K562 (cell line): ENCODE results near the gene IFNGR1. TPM values are rescaled to one million over a fixed set of nuclear protein-coding genes. Genes with fewer than 3 reads are reported as not detected.

Source experiments
- ARID4B ChIP-seq: sonication (generic); formaldehyde crosslinking; IDR thresholded peaks from 2 replicates; pipeline ENCODE4 v1.8.0; 2022; ENCODE audit warnings: mild to moderate bottlenecking, missing genetic modification reagents
- CREBBP ChIP-seq: IDR thresholded peaks from one replicate; pipeline ENCODE4 v1.6.1; 2012; ENCODE audit warnings: low read depth, mild to moderate bottlenecking, control low read depth, inconsistent platforms, low read length
- DIDO1 ChIP-seq: fragments of 450-650 bp; IDR thresholded peaks from 2 replicates; pipeline ENCODE4 v1.6.1; 2016; ENCODE audit warnings: low read depth, missing biosample characterization, missing genetic modification characterization
- FIP1L1 ChIP-seq: fragments of 200-400 bp; formaldehyde crosslinking; IDR thresholded peaks from 2 replicates; pipeline ENCODE4 v1.6.1; 2018; ENCODE audit warnings: mild to moderate bottlenecking, low read depth, low read length; ENCODE audit not compliant: poor library complexity, severe bottlenecking
- HCFC1 ChIP-seq: IDR thresholded peaks from 2 replicates; pipeline ENCODE4 v1.6.1; 2012; ENCODE audit warnings: low read depth, low read length, improper control_type of control experiment
- MAZ ChIP-seq, 2 experiments: fragments of 450-650 bp in 1 of 2; sonication (generic) in 1 of 2; formaldehyde crosslinking; IDR thresholded peaks in 1 of 2; conservative IDR thresholded peaks in 1 of 2; 2 replicates each; pipeline versions ENCODE4 v1.4.0 to v1.5.0; 2020; ENCODE audit warnings: mild to moderate bottlenecking in 1 of 2, missing genetic modification reagents in 1 of 2
- NFE2 ChIP-seq: IDR thresholded peaks from 2 replicates; pipeline ENCODE4 v1.6.1; 2014; ENCODE audit warnings: antibody characterized with exemption, low read depth
- NR3C1 ChIP-seq: sonication (generic); formaldehyde crosslinking; IDR thresholded peaks from 2 replicates; pipeline ENCODE4 v1.8.1; 2022; ENCODE audit warnings: missing genetic modification reagents
- PRDM10 ChIP-seq: fragments of 450-650 bp; IDR thresholded peaks from 2 replicates; pipeline ENCODE4 v1.6.1; 2018; ENCODE audit not compliant: partially characterized antibody
- SMARCA4 ChIP-seq: fragments of 450-650 bp; IDR thresholded peaks from 2 replicates; pipeline ENCODE4 v1.6.1; 2016
- SPI1 ChIP-seq: IDR thresholded peaks from 2 replicates; pipeline ENCODE4 v1.6.1; 2011; ENCODE audit warnings: low read depth, low read length, control low read depth, borderline replicate concordance
- SREBF1 ChIP-seq: fragments of 150-350 bp; IDR thresholded peaks from 2 replicates; pipeline ENCODE4 v1.6.1; 2014; ENCODE audit warnings: antibody characterized with exemption, low read depth, low read length, borderline replicate concordance
- TBP ChIP-seq: optimal IDR thresholded peaks from 2 replicates; pipeline ENCODE3; 2011; ENCODE audit warnings: low read depth, low read length, improper control_type of control experiment
- TFE3 ChIP-seq: fragments of 450-650 bp; formaldehyde crosslinking; IDR thresholded peaks from 2 replicates; pipeline ENCODE4 v1.4.0; 2020; ENCODE audit warnings: mild to moderate bottlenecking, mixed read lengths
- ZNF12 ChIP-seq: sonication (generic); formaldehyde crosslinking; IDR thresholded peaks from 2 replicates; pipeline ENCODE4 v1.4.0; 2020; ENCODE audit warnings: mild to moderate bottlenecking, missing genetic modification reagents
- ZNF239 ChIP-seq: fragments of 250-450 bp; sonication (Bioruptor Pico); IDR thresholded peaks from 2 replicates; pipeline ENCODE4 v1.4.0; 2020; ENCODE audit warnings: mild to moderate bottlenecking
- polyA plus RNA-seq, 8 experiments: library from polyadenylated mRNA; depleted of rRNA in 4 of 8; stranded (reverse) in 5 of 8; unstranded in 3 of 8; fragments of >200 nt; fragmentation: Nextera tagmentation in 2 of 8; fragmentation: Illumina TruSeq in 1 of 8; extraction: Ambion mirVana in 2 of 8; extraction: Trizol in 1 of 8; gene quantifications; 2 replicates each; pipeline versions ENCODE4 v1.2.1 to v1.2.3, GENCODE V29; 2011 to 2014; ENCODE audit warnings: inconsistent platforms in 1 of 8, missing spikeins in 1 of 8
- total RNA-seq, 7 experiments: library from RNA; depleted of rRNA in 6 of 7; stranded (reverse); fragments of >200 nt in 6 of 7; fragmentation: Illumina TruSeq in 2 of 7; extraction: Trizol in 2 of 7; gene quantifications; 2 replicates each; pipeline versions ENCODE4 v1.2.1 to v1.2.3, GENCODE V29; 2011 to 2021; ENCODE audit warnings: low replicate concordance in 1 of 7
- TF ChIP-seq, protein P1 (sequence below), 2 experiments: fragments of 200-800 bp in 1 of 2; sonication (Bioruptor generic) in 1 of 2; sonication (generic) in 1 of 2; formaldehyde crosslinking in 1 of 2; IDR thresholded peaks in 1 of 2; conservative IDR thresholded peaks in 1 of 2; 2 replicates each; pipeline versions ENCODE4 v1.5.0 to v1.6.1; 2016 to 2020; ENCODE audit warnings: missing compliant biosample characterization in 1 of 2, missing genetic modification characterization in 1 of 2, missing genetic modification reagents in 1 of 2

The IFNGR1 gene
- total and polyA plus RNA-seq, 9 of the 15 experiments (the other 6 are each of a cell fraction or from before 2014, with no cell fraction given): 14.7 to 47.0 (median 26.7) TPM

DNA sequence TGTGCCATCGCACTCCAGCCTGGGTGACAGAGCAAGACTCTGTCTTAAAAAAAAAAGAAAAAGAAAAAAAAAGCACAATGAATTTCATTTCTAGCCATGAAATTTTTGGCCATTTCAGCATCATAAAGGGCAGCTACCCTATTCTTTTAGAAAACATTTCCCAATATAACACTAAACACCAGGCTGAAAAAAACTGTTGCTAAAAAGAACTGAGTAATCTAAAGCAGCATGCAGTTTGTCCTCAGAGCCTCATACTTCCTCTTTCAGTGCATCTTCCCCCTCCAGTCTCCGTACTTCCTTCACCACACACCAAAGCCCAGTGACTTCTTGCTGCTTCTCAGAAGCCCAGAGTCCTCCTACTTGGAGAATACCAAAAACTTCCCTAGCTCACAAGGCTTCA, 5.6 kb upstream of the IFNGR1 start (continued):
- TF ChIP-seq ARID4B (CRISPR knock-in tag) (no peak), SPI1 (0 out of 2 replicates have a peak, but pooled peaks have one; percentile 27), NR3C1 (CRISPR knock-in tag) (no peak), ZNF12 (CRISPR knock-in tag) (0 out of 2 replicates have a peak, but pooled peaks have one; percentile 12), MAZ (CRISPR knock-in tag; conservative IDR thresholded peaks at IDR 0.05 in 1 of 2, IDR thresholded peaks at IDR 0.05 in 1 of 2) (no peak), HCFC1 (no peak), SMARCA4 (0 out of 2 replicates have a peak, but pooled peaks have one; percentile 43), DIDO1 (no peak), ZNF239 (peak; percentile 53; the same call in 1 of the 2 replicates), NFE2 (no peak), TBP (no peak), SREBF1 (no peak), TFE3 (CRISPR knock-in tag) (no peak), CREBBP (no peak), FIP1L1 (no peak), PRDM10 (no peak)
- TF ChIP-seq, protein P1, sequence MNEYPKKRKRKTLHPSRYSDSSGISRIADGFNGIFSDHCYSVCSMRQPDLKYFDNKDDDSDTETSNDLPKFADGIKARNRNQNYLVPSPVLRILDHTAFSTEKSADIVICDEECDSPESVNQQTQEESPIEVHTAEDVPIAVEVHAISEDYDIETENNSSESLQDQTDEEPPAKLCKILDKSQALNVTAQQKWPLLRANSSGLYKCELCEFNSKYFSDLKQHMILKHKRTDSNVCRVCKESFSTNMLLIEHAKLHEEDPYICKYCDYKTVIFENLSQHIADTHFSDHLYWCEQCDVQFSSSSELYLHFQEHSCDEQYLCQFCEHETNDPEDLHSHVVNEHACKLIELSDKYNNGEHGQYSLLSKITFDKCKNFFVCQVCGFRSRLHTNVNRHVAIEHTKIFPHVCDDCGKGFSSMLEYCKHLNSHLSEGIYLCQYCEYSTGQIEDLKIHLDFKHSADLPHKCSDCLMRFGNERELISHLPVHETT (CRISPR knock-in tag; conservative IDR thresholded peaks at IDR 0.05 in 1 of 2, IDR thresholded peaks at IDR 0.05 in 1 of 2): 0 out of 4 replicates have a peak, but pooled peaks of 1 of the 2 experiments have one; percentile 13
